Anterior cingulate cortex (tissue), 58 donors: ENCODE results near the gene KLC4.
"Not testable (repeated sequence)": the region's sequence is repeated elsewhere in the genome, so short reads cannot be mapped to it uniquely, and the experiment has no call there.

ENCODE experiments used
- DNase-seq, 58 donors: peaks; one replicate each; lab custom pipeline; 2025; lab: John Stamatoyannopoulos, UW

Gene KLC4

GRCh38 chr6:43060755-43061633 is 1.6 kb downstream of the KLC4 start:
- no peak for DNase-seq

GRCh38 chr6:43061861-43062260 is 2.4 kb downstream of the KLC4 start:
- no peak for DNase-seq

- no peak for DNase-seq
Measured at GRCh38 chr6:43062818-43063217, 3.4 kb downstream of the KLC4 start.

GRCh38 chr6:43070028-43070632 is 10.7 kb downstream of the KLC4 start:
- DNase-seq: no peak

GRCh38 chr6:43074847-43075669 is 15.6 kb downstream of the KLC4 start:
- DNase-seq: no peak

- DNase-seq: peak in 32 of 58 donors; percentile 6 to 67 (median 29)
Measured at GRCh38 chr6:43075670-43076463, 16.4 kb downstream of the KLC4 start, which contains the start of gene PTK7. Gene PTK7, plus strand, starts transcription at chr6:43076314. Its CDS starts 175 bp downstream, at chr6:43076489.

GRCh38 chr6:43076464-43077332 is 17.3 kb downstream of the KLC4 start:
- DNase-seq: no peak

GRCh38 chr6:43077333-43077809 is 17.9 kb downstream of the KLC4 start:
- no peak for DNase-seq

GRCh38 chr6:43077981-43078511 is 18.6 kb downstream of the KLC4 start:
- no peak for DNase-seq

GRCh38 chr6:43078691-43079090 is 19.3 kb downstream of the KLC4 start:
- DNase-seq: no peak

GRCh38 chr6:43081043-43081442 is 21.6 kb downstream of the KLC4 start:
- DNase-seq: no peak

GRCh38 chr6:43081922-43082321 is 22.5 kb downstream of the KLC4 start:
- not testable (repeated sequence) for DNase-seq

- DNase-seq: peak in 1 of 58 donors; percentile 4
Measured at GRCh38 chr6:43082806-43083655, 23.6 kb downstream of the KLC4 start.

- DNase-seq: no peak
Measured at GRCh38 chr6:43086022-43086658, 26.7 kb downstream of the KLC4 start.

GRCh38 chr6:43088654-43089056 is 29.2 kb downstream of the KLC4 start:
- no peak for DNase-seq

- DNase-seq: no peak
Measured at GRCh38 chr6:43089467-43089866, 30.0 kb downstream of the KLC4 start.

- DNase-seq: no peak
Measured at GRCh38 chr6:43089874-43090558, 30.6 kb downstream of the KLC4 start.
